GM12878 (cell line): ENCODE measurements around the gene CFL2.

Experiments
- BCL3 ChIP-seq: IDR thresholded peaks from 2 replicates; pipeline ENCODE4 v1.6.1; 2011; ENCODE audit warnings: borderline replicate concordance, low read depth, mild to moderate bottlenecking, moderate library complexity, low read length; ENCODE audit not compliant: insufficient read depth, poor library complexity, severe bottlenecking
- NR2C2 ChIP-seq: IDR thresholded peaks from 2 replicates; pipeline ENCODE4 v1.6.1; 2011; ENCODE audit warnings: borderline replicate concordance, low read depth; ENCODE audit not compliant: control insufficient read depth, insufficient read length
- POLR2A ChIP-seq: IDR thresholded peaks from 2 replicates; pipeline ENCODE4 v1.6.1; 2011; ENCODE audit warnings: low read depth, mild to moderate bottlenecking, low read length
- SP1 ChIP-seq: IDR thresholded peaks from one replicate; pipeline ENCODE4 v1.6.1; 2011; ENCODE audit warnings: low read depth, low read length

GRCh38 chr14:34693228-34693939 lies 21.0 kb downstream of the CFL2 start:
- TF ChIP-seq NR2C2 = no peak
- no peak for TF ChIP-seq SP1
- TF ChIP-seq POLR2A = no peak
- TF ChIP-seq BCL3 = no peak
